WTC11 (cell line): ENCODE data around the gene RGL2. TPM values are rescaled to one million over a fixed set of nuclear protein-coding genes. Genes with fewer than 3 reads are reported as not detected.
"Not testable (repeated sequence)": the region's sequence is repeated elsewhere in the genome, so short reads cannot be mapped to it uniquely, and the experiment has no call there.

ENCODE experiments used
- ATAC-seq: fragments of 200-7000 bp; cut with Tn5 transposase; 2 replicates; pipeline ENCODE4 v1.10.0; 2021; ENCODE audit warnings: mild to moderate bottlenecking, moderate library complexity
- CTCF ChIA-PET: fragments of 300-600 bp; sonication (Branson Sonifier 250); formaldehyde crosslinking; loops from one replicate; lab custom pipeline; 2021; ENCODE audit warnings: antibody characterized with exemption; lab: Charles Lee
- POLR2A ChIA-PET: fragments of 350-600 bp; sonication (Branson Sonifier 250); formaldehyde crosslinking; loops from one replicate; lab custom pipeline; 2021; ENCODE audit warnings: antibody characterized with exemption; lab: Charles Lee
- DNase-seq: peaks from one replicate; pipeline ENCODE4 v3.0.0; 2021; ENCODE audit warnings: low spot score
- H3K27ac Mint-ChIP-seq: 2 replicates; pipeline ENCODE4 v1.8.0; 2021; ENCODE audit warnings: mixed read lengths
- H3K27me3 Mint-ChIP-seq: 2 replicates; pipeline ENCODE4 v1.8.0; 2021; ENCODE audit warnings: low read depth, mild to moderate bottlenecking, moderate library complexity, mixed read lengths
- H3K36me3 Mint-ChIP-seq: 2 replicates; pipeline ENCODE4 v1.8.0; 2021; ENCODE audit warnings: mixed read lengths
- H3K4me1 Mint-ChIP-seq: 2 replicates; pipeline ENCODE4 v1.8.0; 2022; ENCODE audit warnings: mixed read lengths
- H3K4me3 Mint-ChIP-seq: 2 replicates; pipeline ENCODE4 v1.8.0; 2021; ENCODE audit warnings: mild to moderate bottlenecking, moderate library complexity, mixed read lengths
- H3K9me3 Mint-ChIP-seq: 2 replicates; pipeline ENCODE4 v1.8.0; 2021; ENCODE audit warnings: mixed read lengths
- CTCF ChIP-seq: fragments of 200-600 bp; IDR thresholded peaks from 2 replicates; pipeline ENCODE4 v1.8.0; 2022; ENCODE audit warnings: antibody characterized with exemption
- E2F4 ChIP-seq: sonication (generic); formaldehyde crosslinking; IDR thresholded peaks from 2 replicates; pipeline ENCODE4 v1.8.1; 2022; ENCODE audit warnings: low read depth, mild to moderate bottlenecking, moderate library complexity, missing genetic modification reagents, borderline replicate concordance
- FOXK1 ChIP-seq: sonication (generic); formaldehyde crosslinking; IDR thresholded peaks from 2 replicates; pipeline ENCODE4 v1.8.0; 2022; ENCODE audit warnings: mild to moderate bottlenecking, moderate library complexity, missing genetic modification reagents
- GRHL2 ChIP-seq: fragments of 250-450 bp; sonication (Bioruptor Pico); IDR thresholded peaks from 2 replicates; pipeline ENCODE4 v1.8.0; 2022; ENCODE audit warnings: mild to moderate bottlenecking, moderate library complexity; ENCODE audit not compliant: insufficient replicate concordance, severe bottlenecking
- GTF2I ChIP-seq: fragments of 250-450 bp; sonication (Bioruptor Pico); conservative IDR thresholded peaks from 2 replicates; pipeline ENCODE4 v1.4.0; 2021; ENCODE audit warnings: mild to moderate bottlenecking
- JUN ChIP-seq: sonication (generic); formaldehyde crosslinking; IDR thresholded peaks from 2 replicates; pipeline ENCODE4 v1.8.0; 2023; ENCODE audit warnings: mild to moderate bottlenecking, missing genetic modification reagents
- NFATC4 ChIP-seq: fragments of 250-450 bp; sonication (Bioruptor Pico); IDR thresholded peaks from 2 replicates; pipeline ENCODE4 v1.9.0; 2021; ENCODE audit warnings: mild to moderate bottlenecking
- TCF7 ChIP-seq: sonication (generic); formaldehyde crosslinking; IDR thresholded peaks from 2 replicates; pipeline ENCODE4 v1.8.0; 2022; ENCODE audit warnings: mild to moderate bottlenecking, low read depth, missing genetic modification reagents, moderate library complexity
- ZNF219 ChIP-seq: sonication (generic); formaldehyde crosslinking; IDR thresholded peaks from 2 replicates; pipeline ENCODE4 v1.8.0; 2023; ENCODE audit warnings: missing genetic modification reagents, mild to moderate bottlenecking, borderline replicate concordance
- total RNA-seq: library from RNA; stranded (reverse); gene quantifications from 3 replicates; pipeline ENCODE4 v1.2.3, GENCODE V29; 2021
- TF ChIP-seq, protein P1 (sequence below): sonication (generic); formaldehyde crosslinking; IDR thresholded peaks from 2 replicates; pipeline ENCODE4 v1.8.0; 2023; ENCODE audit warnings: missing genetic modification reagents
- TF ChIP-seq, protein P2 (sequence below): sonication (generic); formaldehyde crosslinking; IDR thresholded peaks from 2 replicates; pipeline ENCODE4 v1.8.0; 2022; ENCODE audit warnings: mild to moderate bottlenecking, missing genetic modification reagents
- TF ChIP-seq, protein P3 (sequence below): sonication (generic); formaldehyde crosslinking; IDR thresholded peaks from 2 replicates; pipeline ENCODE4 v1.8.1; 2023; ENCODE audit warnings: mild to moderate bottlenecking, missing genetic modification reagents, moderate library complexity
- TF ChIP-seq, protein P4 (sequence below): sonication (generic); formaldehyde crosslinking; IDR thresholded peaks from 2 replicates; pipeline ENCODE4 v1.8.1; 2023; ENCODE audit warnings: mild to moderate bottlenecking, missing genetic modification reagents, borderline replicate concordance

Gene RGL2
- total RNA-seq, 1 experiment from 2014 or later, result 77.1 TPM

GRCh38 chr6:33343953-33344611 lies 45.3 kb upstream of the RGL2 start (continued):
- TF ChIP-seq, protein P1, sequence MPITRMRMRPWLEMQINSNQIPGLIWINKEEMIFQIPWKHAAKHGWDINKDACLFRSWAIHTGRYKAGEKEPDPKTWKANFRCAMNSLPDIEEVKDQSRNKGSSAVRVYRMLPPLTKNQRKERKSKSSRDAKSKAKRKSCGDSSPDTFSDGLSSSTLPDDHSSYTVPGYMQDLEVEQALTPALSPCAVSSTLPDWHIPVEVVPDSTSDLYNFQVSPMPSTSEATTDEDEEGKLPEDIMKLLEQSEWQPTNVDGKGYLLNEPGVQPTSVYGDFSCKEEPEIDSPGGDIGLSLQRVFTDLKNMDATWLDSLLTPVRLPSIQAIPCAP (CRISPR knock-in tag), result no peak
- TF ChIP-seq, protein P2, sequence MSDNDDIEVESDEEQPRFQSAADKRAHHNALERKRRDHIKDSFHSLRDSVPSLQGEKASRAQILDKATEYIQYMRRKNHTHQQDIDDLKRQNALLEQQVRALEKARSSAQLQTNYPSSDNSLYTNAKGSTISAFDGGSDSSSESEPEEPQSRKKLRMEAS (CRISPR knock-in tag), result no peak
- TF ChIP-seq NFATC4 (no peak), GRHL2 (CRISPR knock-in tag) (no peak), JUN (CRISPR knock-in tag) (no peak)
- TF ChIP-seq, all 79 proteins: peak for 0

- H3K4me3 Mint-ChIP-seq, H3K27ac Mint-ChIP-seq, POLR2A ChIA-PET, H3K4me1 Mint-ChIP-seq, H3K36me3 Mint-ChIP-seq, H3K9me3 Mint-ChIP-seq, DNase-seq, ATAC-seq, H3K27me3 Mint-ChIP-seq: not testable (repeated sequence)
- CTCF ChIA-PET, result interaction anchor here (0.6 to 1.9 kb wide), 5 partner anchors 22 to 178 kb away, joined by 3 to 5 read pairs (median 3); no protein-coding TSS in a partner anchor
These were observed 44.8 kb upstream of the RGL2 start for GRCh38 chr6:33343606-33343952.

- ChIA-PET CTCF (interaction anchor here (1.0 kb wide), 1 partner anchor 39 kb away, joined by 4 read pairs; no protein-coding TSS in a partner anchor), POLR2A (no interaction called here)
- no peaks in the 10 kb centered on the region for H3K27me3 Mint-ChIP-seq
- H3K4me3 Mint-ChIP-seq, result no peak overlapping the region
- DNase-seq (no peak), ATAC-seq (no peak)
- no peaks in the 10 kb centered on the region for H3K4me1 Mint-ChIP-seq
- H3K27ac Mint-ChIP-seq, result peak overlapping the region; percentile 13; the same call in 1 of the 2 replicates
- no peaks in the 10 kb centered on the region for H3K36me3 Mint-ChIP-seq
- no peaks in the 10 kb centered on the region for H3K9me3 Mint-ChIP-seq
- no peak for TF ChIP-seq GTF2I (CRISPR knock-in tag)
- TF ChIP-seq ZNF219 (CRISPR knock-in tag), result no peak
- no peak for TF ChIP-seq E2F4 (CRISPR knock-in tag)
- TF ChIP-seq CTCF, result no peak
- TF ChIP-seq, protein P3, sequence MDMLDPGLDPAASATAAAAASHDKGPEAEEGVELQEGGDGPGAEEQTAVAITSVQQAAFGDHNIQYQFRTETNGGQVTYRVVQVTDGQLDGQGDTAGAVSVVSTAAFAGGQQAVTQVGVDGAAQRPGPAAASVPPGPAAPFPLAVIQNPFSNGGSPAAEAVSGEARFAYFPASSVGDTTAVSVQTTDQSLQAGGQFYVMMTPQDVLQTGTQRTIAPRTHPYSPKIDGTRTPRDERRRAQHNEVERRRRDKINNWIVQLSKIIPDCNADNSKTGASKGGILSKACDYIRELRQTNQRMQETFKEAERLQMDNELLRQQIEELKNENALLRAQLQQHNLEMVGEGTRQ, result no peak
- no peak for TF ChIP-seq TCF7 (CRISPR knock-in tag)
- TF ChIP-seq FOXK1, result no peak
- TF ChIP-seq, protein P4, sequence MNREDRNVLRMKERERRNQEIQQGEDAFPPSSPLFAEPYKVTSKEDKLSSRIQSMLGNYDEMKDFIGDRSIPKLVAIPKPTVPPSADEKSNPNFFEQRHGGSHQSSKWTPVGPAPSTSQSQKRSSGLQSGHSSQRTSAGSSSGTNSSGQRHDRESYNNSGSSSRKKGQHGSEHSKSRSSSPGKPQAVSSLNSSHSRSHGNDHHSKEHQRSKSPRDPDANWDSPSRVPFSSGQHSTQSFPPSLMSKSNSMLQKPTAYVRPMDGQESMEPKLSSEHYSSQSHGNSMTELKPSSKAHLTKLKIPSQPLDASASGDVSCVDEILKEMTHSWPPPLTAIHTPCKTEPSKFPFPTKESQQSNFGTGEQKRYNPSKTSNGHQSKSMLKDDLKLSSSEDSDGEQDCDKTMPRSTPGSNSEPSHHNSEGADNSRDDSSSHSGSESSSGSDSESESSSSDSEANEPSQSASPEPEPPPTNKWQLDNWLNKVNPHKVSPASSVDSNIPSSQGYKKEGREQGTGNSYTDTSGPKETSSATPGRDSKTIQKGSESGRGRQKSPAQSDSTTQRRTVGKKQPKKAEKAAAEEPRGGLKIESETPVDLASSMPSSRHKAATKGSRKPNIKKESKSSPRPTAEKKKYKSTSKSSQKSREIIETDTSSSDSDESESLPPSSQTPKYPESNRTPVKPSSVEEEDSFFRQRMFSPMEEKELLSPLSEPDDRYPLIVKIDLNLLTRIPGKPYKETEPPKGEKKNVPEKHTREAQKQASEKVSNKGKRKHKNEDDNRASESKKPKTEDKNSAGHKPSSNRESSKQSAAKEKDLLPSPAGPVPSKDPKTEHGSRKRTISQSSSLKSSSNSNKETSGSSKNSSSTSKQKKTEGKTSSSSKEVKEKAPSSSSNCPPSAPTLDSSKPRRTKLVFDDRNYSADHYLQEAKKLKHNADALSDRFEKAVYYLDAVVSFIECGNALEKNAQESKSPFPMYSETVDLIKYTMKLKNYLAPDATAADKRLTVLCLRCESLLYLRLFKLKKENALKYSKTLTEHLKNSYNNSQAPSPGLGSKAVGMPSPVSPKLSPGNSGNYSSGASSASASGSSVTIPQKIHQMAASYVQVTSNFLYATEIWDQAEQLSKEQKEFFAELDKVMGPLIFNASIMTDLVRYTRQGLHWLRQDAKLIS (CRISPR knock-in tag), result no peak
These were observed 40.5 kb upstream of the RGL2 start for GRCh38 chr6:33339193-33339592.
